Muscle of arm (tissue), 12 donors: ENCODE results near the gene TOB2. TPM values are rescaled to one million over a fixed set of nuclear protein-coding genes. Genes with fewer than 3 reads are reported as not detected.
"Not testable (repeated sequence)": the region's sequence is repeated elsewhere in the genome, so short reads cannot be mapped to it uniquely, and the experiment has no call there.

Source experiments
- DNase-seq: peaks from one replicate; pipeline ENCODE4 v3.0.0-alpha.2; 2013
- polyA plus RNA-seq, 12 donors: library from polyadenylated mRNA; unstranded; fragments of 120-200 nt; gene quantifications; one replicate each; pipeline ENCODE4 v1.2.1, GENCODE V29; 2013; ENCODE audit not compliant: insufficient read length in 12 of 12

TOB2 gene
- polyA plus RNA-seq, 12 donors = 29.9 to 54.2 (median 38.2) TPM; not detected in 1

GRCh38 chr22:41470886-41471285 lies 24.3 kb upstream of the TOB2 start:
- DNase-seq = no peak

GRCh38 chr22:41469218-41469851 lies 22.7 kb upstream of the TOB2 start:
- peak; percentile 19 for DNase-seq

- peak; percentile 99 for DNase-seq
Observed at GRCh38 chr22:41468381-41469217, 22.0 kb upstream of the TOB2 start, which contains the start of the genes ACO2 and PHF5A. ACO2 (plus strand) TSS chr22:41469117; CDS start chr22:41469147, 30 bp downstream. PHF5A (minus strand) TSS chr22:41468692; CDS start chr22:41468653, 39 bp downstream.

- no peak for DNase-seq
Observed at GRCh38 chr22:41461901-41462300, 15.3 kb upstream of the TOB2 start.

- not testable (repeated sequence) for DNase-seq
Observed at GRCh38 chr22:41460071-41460470, 13.5 kb upstream of the TOB2 start.

GRCh38 chr22:41459431-41459830 lies 12.8 kb upstream of the TOB2 start:
- DNase-seq = no peak

GRCh38 chr22:41458161-41458728 lies 11.6 kb upstream of the TOB2 start:
- DNase-seq = no peak

GRCh38 chr22:41448189-41448808 lies 1.7 kb upstream of the TOB2 start:
- DNase-seq = peak; percentile 99

- DNase-seq = peak; percentile 88
Observed at GRCh38 chr22:41447435-41448188, 1.0 kb upstream of the TOB2 start.

- DNase-seq = peak; percentile 21
Observed at GRCh38 chr22:41446057-41446501, 522 bp downstream of the TOB2 start.

- DNase-seq = peak; percentile 21
Observed at GRCh38 chr22:41445129-41446056, 1.2 kb downstream of the TOB2 start.

- DNase-seq = peak; percentile 99
Observed at GRCh38 chr22:41444360-41445128, 2.1 kb downstream of the TOB2 start.

- no peak for DNase-seq
Observed at GRCh38 chr22:41442240-41442792, 4.3 kb downstream of the TOB2 start.

- DNase-seq = not testable (repeated sequence)
Observed at GRCh38 chr22:41440511-41440910, 6.1 kb downstream of the TOB2 start.

- DNase-seq = no peak
Observed at GRCh38 chr22:41437198-41437597, 9.4 kb downstream of the TOB2 start.

GRCh38 chr22:41436322-41437113 lies 10.1 kb downstream of the TOB2 start:
- no peak for DNase-seq

- DNase-seq = no peak
Observed at GRCh38 chr22:41435560-41435959, 11.0 kb downstream of the TOB2 start.

GRCh38 chr22:41434361-41435003 lies 12.1 kb downstream of the TOB2 start:
- DNase-seq = not testable (repeated sequence)
